AG04450 (cell line): ENCODE data around the gene SPATA46. TPM values are rescaled to one million over a fixed set of nuclear protein-coding genes. Genes with fewer than 3 reads are reported as not detected.

Experiments used
- CTCF ChIA-PET: fragments of 300-600, 350-600 bp; formaldehyde crosslinking; extraction: SDS; loops from one replicate; lab custom pipeline; 2022; ENCODE audit warnings: antibody characterized with exemption, inconsistent platforms; lab: Charles Lee
- POLR2A ChIA-PET: fragments of 350-600 bp; formaldehyde crosslinking; extraction: SDS; loops from one replicate; lab custom pipeline; 2021; ENCODE audit warnings: antibody characterized with exemption, inconsistent platforms; lab: Yijun Ruan, JAX
- DNase-seq: peaks from one replicate; pipeline ENCODE4 v3.0.0-alpha.2; 2011; ENCODE audit warnings: low read depth, low spot score
- H3K27ac ChIP-seq: one replicate; pipeline ENCODE4 v1.5.1; 2012; ENCODE audit warnings: low read depth, low read length, control low read depth
- H3K27me3 ChIP-seq: one replicate; pipeline ENCODE4 v1.6.0; 2012; ENCODE audit warnings: low read length; ENCODE audit not compliant: control insufficient read depth, insufficient read depth
- H3K4me3 ChIP-seq: 2 replicates; pipeline ENCODE4 v1.5.1; 2011; ENCODE audit warnings: mild to moderate bottlenecking, low read depth, low read length, control low read depth
- H3K9me3 ChIP-seq: 2 replicates; pipeline ENCODE4 v1.5.1; 2012; ENCODE audit warnings: low read length; ENCODE audit not compliant: control insufficient read depth, insufficient read depth
- polyA plus RNA-seq: library from polyadenylated mRNA; depleted of rRNA; stranded (reverse); fragments of >200 nt; gene quantifications from 2 replicates; pipeline ENCODE4 v1.2.3, GENCODE V29; 2011
- TF ChIP-seq, protein P1 (sequence below): IDR thresholded peaks from 2 replicates; pipeline ENCODE4 v1.5.1; 2011; ENCODE audit warnings: low read depth, low read length, control low read depth, inconsistent platforms

Gene SPATA46
- polyA plus RNA-seq, 1 experiment, result not detected

DNA sequence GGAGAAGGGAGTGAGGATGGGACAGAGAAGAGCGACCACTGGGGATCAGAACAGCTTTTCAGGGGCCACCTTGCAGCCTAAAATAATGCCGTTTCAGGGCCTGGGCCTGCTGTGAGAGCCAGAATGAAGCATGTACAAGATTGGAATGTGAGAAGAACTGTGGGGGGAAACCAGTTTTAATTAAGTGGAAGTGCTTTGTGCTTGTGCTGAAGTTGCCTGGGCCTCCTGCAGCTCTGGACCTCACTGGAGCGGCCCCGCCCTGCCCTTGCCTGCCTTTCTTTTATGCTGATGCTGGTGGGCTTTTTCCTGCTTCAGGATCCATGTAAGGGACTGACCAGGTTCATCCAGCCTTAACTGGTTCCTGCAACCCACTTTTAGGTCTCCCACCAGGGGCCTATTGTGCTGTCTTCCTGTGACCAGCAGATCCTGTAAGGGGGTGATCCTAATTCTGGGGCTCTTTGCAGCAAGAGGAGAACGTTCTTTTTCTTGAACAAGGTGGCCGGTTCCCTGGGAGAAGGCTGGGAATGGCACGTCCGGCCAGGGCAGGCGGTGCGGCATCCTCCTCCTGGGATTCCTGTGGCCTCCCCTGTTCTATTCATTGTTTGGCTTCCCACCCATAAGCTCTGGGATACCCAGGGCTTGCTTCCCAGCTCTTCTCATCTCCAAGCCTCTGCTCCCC is 8.1 kb upstream of the SPATA46 start:
- CTCF ChIA-PET, result no interaction called here
- DNase-seq, result no peak

DNA sequence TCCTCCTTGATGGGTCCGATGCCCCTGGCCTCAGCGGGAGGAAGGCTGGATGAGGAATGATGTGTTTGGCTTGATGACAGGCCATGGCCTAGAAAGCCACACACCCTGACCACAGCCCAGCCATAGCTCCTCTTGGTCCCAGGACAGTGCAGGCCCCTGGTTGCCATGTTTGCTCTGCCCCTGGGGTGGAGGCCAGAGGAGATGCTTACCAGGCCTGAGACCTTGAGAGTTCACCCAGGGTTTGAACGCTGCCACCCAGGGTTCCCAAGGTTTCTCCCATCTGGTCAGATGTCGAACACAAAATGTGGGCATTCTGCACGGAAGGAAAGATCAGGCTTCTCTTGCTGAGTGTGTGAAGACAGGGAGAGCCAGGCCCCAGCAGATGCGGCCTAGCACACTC is 7.5 kb upstream of the SPATA46 start:
- Histone ChIP-seq H3K9me3 (no peaks in the 10 kb centered on the region), H3K4me3 (no peak overlapping the region), H3K27ac (no peak overlapping the region), H3K27me3 (peaks cover 19% of the 10 kb centered on the region)
- ChIA-PET CTCF (interaction anchor here (2.3 kb wide), 1 partner anchor 8 kb away, joined by 9 read pairs; no protein-coding TSS in a partner anchor), POLR2A (no interaction called here)
- TF ChIP-seq, protein P1, sequence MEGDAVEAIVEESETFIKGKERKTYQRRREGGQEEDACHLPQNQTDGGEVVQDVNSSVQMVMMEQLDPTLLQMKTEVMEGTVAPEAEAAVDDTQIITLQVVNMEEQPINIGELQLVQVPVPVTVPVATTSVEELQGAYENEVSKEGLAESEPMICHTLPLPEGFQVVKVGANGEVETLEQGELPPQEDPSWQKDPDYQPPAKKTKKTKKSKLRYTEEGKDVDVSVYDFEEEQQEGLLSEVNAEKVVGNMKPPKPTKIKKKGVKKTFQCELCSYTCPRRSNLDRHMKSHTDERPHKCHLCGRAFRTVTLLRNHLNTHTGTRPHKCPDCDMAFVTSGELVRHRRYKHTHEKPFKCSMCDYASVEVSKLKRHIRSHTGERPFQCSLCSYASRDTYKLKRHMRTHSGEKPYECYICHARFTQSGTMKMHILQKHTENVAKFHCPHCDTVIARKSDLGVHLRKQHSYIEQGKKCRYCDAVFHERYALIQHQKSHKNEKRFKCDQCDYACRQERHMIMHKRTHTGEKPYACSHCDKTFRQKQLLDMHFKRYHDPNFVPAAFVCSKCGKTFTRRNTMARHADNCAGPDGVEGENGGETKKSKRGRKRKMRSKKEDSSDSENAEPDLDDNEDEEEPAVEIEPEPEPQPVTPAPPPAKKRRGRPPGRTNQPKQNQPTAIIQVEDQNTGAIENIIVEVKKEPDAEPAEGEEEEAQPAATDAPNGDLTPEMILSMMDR, result no peak
- DNase-seq, result no peak

More for the DNA sequence above, 8.1 kb upstream of the SPATA46 start:
- Histone ChIP-seq H3K27me3 (peaks cover 21% of the 10 kb centered on the region), H3K9me3 (no peaks in the 10 kb centered on the region), H3K4me3 (no peak overlapping the region), H3K27ac (no peak overlapping the region)
- TF ChIP-seq, protein P1, result no peak
- POLR2A ChIA-PET, result no interaction called here

DNA sequence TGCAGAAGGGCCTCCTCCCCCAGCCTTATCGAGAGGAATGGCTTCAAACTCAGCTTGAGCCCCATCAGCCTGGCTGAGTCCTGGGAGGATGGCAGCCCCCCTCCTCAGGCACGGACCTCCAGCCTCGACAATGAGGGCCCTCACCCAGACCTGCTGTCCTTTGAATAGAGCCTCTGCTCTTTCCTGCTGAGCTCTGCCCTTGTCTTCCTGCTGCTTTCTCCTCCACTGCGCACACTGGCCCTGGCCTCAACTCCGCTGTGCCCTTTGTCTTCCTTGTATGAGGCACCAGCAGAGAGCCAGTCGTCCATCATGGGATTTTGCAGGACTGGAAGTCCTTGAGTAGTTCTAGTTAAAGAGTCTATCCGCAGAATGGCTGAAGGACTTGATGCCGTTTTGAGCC is 6.9 kb upstream of the SPATA46 start:
- no peaks in the 10 kb centered on the region for H3K9me3 ChIP-seq
- H3K27me3 ChIP-seq, result peaks cover 18% of the 10 kb centered on the region
- ChIA-PET CTCF (interaction anchor here (2.3 kb wide), 1 partner anchor 8 kb away, joined by 9 read pairs; no protein-coding TSS in a partner anchor), POLR2A (no interaction called here)
- DNase-seq, result no peak
- H3K27ac ChIP-seq, result no peak overlapping the region
- no peak overlapping the region for H3K4me3 ChIP-seq
- TF ChIP-seq, protein P1, result no peak

DNA sequence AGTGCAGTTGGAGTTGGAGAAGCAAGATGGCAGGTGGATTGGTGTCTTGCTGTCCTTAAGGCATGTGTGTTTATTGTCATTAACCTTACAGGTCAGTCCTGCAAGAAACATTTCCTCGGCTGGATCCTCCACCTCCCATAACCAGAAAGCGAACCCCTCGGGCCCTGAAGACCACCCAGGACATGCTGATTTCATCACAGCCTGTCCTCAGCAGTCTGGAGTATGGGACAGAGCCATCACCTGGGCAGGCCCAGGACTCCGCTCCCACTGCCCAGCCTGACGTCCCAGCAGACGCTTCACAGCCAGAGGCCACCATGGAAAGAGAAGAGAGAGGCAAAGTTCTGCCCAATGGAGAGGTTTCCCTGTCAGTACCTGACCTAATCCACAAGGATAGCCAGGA is 6.4 kb upstream of the SPATA46 start:
- CTCF ChIA-PET, result interaction anchor here (2.3 kb wide), 1 partner anchor 9 kb away, joined by 9 read pairs; no protein-coding TSS in a partner anchor
- POLR2A ChIA-PET, result no interaction called here
- no peaks in the 10 kb centered on the region for H3K9me3 ChIP-seq
- peaks cover 15% of the 10 kb centered on the region for H3K27me3 ChIP-seq
- H3K4me3 ChIP-seq, result no peak overlapping the region
- no peak overlapping the region for H3K27ac ChIP-seq
- no peak for DNase-seq
- TF ChIP-seq, protein P1, result no peak

DNA sequence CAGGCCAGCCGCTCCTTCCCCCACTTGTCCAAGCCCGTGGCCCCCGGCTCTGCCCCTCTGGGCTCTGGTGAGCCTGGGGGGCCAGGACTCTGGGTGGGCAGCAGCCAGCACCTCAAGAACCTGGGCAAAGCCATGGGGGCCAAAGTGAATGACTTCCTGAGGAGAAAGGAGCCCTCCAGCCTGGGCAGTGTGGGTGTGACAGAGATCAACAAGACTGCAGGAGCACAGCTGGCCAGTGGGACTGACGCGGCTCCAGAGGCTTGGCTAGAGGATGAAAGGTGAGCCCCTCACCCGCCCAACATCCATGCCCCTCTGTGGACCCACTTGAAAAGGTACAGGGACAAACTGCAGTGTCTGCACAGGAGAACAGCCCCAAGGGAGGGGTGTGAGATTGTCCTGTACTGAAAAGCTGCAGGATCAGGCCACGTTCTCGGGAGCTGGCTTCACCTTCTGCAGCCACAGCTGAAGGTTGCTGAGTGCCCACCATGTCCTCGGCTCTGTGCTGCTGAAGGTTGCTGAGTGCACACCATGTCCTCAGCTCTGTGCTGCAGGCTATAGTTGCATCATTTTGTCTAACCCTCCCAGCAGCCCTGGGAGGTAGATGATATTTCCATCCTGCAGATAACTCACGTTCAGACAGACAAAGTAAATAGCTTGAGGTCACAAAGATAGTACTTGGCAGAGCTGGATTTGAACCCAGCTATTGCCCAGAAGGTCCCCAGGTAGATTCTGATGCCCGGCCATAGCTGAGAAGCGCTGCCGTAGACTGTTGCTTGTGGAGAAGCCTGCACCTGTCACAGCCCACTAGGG is 5.5 kb upstream of the SPATA46 start:
- Histone ChIP-seq H3K27me3 (peaks cover 10% of the 10 kb centered on the region), H3K4me3 (no peak overlapping the region), H3K9me3 (no peaks in the 10 kb centered on the region), H3K27ac (no peak overlapping the region)
- POLR2A ChIA-PET, result interaction anchor here (1.2 kb wide), 1 partner anchor 10 kb away, joined by 3 read pairs; no protein-coding TSS in a partner anchor
- no peak for DNase-seq
- CTCF ChIA-PET, result interaction anchor here (2.3 kb wide), 1 partner anchor 10 kb away, joined by 9 read pairs; no protein-coding TSS in a partner anchor
- TF ChIP-seq, protein P1, result no peak
